ENCODE data around the gene ATG7.

Gene ATG7

DNA sequence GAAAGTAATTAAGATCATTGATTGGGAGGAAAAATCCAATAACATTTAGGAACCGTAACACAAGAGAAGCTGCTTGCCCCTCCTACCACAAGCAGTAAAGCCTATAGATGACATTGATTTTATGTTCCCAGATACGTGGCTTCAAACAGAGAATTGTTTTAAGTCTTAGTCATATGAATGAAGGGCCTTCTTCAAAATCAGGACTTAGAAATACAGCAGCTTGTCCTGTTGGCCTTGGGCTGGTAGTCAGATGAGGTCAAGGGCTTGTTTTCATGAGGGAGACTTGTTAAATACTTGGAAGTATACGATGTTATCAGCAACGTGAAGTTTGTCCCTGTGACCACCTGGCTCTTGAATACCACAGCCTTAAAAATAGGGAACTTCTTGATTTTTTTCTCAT lies 257.1 kb downstream of the ATG7 start:
- TF ChIP-seq, protein P1, sequence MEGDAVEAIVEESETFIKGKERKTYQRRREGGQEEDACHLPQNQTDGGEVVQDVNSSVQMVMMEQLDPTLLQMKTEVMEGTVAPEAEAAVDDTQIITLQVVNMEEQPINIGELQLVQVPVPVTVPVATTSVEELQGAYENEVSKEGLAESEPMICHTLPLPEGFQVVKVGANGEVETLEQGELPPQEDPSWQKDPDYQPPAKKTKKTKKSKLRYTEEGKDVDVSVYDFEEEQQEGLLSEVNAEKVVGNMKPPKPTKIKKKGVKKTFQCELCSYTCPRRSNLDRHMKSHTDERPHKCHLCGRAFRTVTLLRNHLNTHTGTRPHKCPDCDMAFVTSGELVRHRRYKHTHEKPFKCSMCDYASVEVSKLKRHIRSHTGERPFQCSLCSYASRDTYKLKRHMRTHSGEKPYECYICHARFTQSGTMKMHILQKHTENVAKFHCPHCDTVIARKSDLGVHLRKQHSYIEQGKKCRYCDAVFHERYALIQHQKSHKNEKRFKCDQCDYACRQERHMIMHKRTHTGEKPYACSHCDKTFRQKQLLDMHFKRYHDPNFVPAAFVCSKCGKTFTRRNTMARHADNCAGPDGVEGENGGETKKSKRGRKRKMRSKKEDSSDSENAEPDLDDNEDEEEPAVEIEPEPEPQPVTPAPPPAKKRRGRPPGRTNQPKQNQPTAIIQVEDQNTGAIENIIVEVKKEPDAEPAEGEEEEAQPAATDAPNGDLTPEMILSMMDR (IDR thresholded peaks at IDR 0.05; ENCODE audit: extremely low read depth, missing control alignments): no peak
- DNase-seq (ENCODE audit: low spot score): no peak

DNA sequence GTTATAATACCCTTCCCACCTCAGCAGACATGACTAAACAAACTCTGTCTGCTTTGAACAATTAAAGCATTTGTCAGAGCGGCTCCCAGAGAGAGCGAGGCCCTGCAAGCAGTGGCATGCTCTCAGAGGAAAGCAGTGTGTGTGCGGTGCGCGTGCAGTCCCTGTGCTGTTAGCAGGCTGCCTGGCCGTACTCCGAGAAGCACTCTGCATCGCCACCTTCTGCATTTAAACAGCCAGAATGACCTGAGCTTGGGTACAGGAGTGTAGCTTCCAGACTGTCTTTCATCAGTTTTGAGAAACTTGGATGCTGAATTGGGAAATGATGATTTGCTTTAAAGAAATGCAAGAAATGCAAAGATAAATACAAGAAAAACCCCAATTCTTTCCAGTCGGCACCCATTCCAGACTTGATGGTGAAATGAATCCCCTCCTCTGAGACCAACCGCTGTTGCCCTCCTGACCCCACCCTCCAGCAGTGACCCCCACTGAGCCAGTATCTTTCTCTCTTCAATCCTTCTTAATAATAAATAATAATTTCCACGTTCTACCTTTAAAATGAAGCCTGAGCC lies 258.0 kb downstream of the ATG7 start:
- TF ChIP-seq, protein P1 (IDR thresholded peaks at IDR 0.05; ENCODE audit: extremely low read depth, missing control alignments): no peak
- no peak for DNase-seq (ENCODE audit: low spot score)

DNA sequence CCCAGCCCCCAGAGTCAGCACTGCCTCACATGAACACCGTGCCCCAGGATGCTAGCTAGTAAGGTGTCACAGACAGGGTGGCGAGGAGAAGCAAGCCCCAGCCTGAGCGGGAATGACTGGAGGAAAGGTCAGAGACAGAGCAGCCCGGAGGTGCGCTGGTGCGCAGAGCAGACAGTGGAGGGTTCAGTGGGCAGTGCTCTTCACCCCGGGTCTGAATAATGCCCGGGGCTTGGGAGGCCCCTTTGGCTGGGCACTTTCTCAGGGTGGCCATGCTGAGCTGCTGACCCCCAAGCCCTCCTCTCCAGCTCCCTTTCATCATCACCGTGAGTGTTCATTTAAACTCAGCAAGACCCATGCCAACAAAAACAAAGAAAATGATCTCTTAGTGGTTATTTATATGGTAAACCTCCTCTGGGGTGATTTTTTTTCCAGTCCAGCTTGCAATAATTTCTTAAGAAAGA lies 260.8 kb downstream of the ATG7 start:
- TF ChIP-seq, protein P1 (IDR thresholded peaks at IDR 0.05; ENCODE audit: extremely low read depth, missing control alignments): no peak
- DNase-seq (ENCODE audit: low spot score): no peak

DNA sequence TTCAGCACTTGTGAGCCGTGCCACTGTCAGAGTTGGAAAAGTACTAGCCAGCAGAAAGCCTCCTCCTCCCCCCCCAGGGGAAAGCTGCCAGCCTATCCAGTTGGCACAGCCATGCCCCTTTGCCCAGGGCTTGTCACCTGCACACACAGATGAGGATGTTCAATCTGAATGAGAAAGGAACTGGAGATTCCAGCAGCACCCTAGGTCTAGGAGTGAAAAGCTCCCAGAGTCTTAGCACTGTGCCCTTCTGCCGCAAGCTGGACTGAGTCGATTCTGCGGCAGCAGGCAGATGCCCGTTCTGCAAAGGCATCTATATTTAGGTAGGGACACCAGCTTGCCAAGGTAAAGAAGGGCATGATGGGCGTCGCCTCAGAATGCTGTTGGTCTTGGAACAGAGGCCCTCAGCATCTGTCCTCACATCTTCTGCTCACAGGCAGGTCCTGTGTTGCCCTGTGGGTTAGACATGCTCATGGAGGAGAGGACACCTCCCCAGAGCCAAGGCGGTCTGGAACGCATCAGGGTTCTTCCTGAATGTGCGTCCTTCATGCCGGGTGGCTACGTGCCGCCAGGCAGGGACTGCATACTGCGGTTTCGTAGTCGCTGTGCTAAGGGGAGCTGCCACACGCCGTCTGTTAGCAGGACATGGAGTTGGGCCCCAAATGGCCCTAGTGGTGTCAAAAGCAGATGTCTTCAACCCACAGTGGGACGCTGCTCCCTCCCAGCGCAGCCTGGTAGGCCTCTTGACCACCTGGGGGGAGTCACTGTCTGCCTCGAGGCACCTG lies 262.0 kb downstream of the ATG7 start:
- no peak for DNase-seq (ENCODE audit: low spot score)
- TF ChIP-seq, protein P1 (IDR thresholded peaks at IDR 0.05; ENCODE audit: extremely low read depth, missing control alignments): no peak

DNA sequence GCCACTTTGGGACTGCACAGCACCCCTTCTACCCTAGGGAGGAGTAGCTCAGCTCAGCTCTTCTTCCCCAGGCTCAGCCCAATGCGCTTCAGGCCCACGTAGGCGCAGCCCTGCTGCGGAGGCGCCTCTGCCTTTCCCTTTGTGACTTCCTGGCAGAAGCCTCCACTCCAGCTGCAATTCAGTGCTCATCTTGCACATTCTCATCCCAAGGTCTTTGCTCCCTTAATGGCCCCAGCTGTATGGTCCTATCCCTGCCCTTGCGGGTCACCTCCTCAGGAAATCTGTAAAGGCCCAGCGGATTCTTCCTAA lies 262.6 kb downstream of the ATG7 start:
- TF ChIP-seq, protein P1 (IDR thresholded peaks at IDR 0.05; ENCODE audit: extremely low read depth, missing control alignments): no peak
- no peak for DNase-seq (ENCODE audit: low spot score)

DNA sequence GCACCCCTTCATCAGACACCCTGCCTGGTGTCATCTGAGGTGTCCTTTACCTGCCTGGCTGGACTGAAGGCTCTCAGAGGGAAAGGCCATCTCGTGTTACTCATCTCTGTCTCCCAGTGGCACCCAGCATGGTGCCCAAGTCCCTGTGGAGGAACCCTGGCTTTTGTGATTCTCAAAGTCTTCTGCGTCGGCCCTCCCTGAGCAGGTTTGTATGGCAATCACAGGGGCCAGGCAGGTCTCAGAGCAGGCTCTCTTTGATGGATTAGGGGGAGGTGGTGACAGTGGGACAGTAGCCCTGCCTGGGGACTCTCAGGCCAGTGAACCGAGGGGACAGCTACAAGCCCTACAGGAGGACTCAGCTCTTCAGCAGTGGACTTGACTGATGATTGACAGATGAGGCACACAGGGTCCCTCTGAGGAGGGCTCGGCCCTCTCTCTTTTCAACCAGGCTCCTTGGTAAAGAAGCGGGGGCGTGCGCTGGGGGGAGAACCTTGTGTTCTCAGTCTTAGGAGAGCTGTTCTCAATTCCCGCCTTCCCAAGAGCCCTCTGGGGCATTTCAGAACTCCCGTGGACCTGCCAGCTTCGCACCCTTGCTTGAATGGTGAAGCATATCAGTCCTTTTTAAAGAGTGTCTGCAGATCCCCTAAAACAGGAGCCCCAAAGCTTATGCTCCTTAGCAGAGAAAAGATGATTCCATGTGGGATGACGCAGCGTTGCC lies 263.2 kb downstream of the ATG7 start:
- no peak for DNase-seq (ENCODE audit: low spot score)
- TF ChIP-seq, protein P1 (IDR thresholded peaks at IDR 0.05; ENCODE audit: extremely low read depth, missing control alignments): no peak
